Activated CD8-positive, alpha-beta T cell treated with anti-CD3 and anti-CD28 coated beads for 36 hours (primary cell): Measurements from ENCODE around the gene SHMT2. TPM values are rescaled to one million over a fixed set of nuclear protein-coding genes. Genes with fewer than 3 reads are reported as not detected.

Source experiments
- ATAC-seq: fragments of 200-7000 bp; cut with Tn5 transposase; one replicate; pipeline ENCODE4 v1.10.0; 2021; ENCODE audit warnings: mild to moderate bottlenecking, moderate library complexity
- CTCF ChIA-PET: fragments of 350-600 bp; sonication (Branson Sonifier 250); formaldehyde crosslinking; loops from one replicate; lab custom pipeline; 2021; ENCODE audit warnings: antibody characterized with exemption; lab: Charles Lee
- POLR2A ChIA-PET: fragments of 350-600 bp; sonication (Branson Sonifier 250); formaldehyde crosslinking; loops from one replicate; lab custom pipeline; 2021; ENCODE audit warnings: antibody characterized with exemption; lab: Charles Lee
- DNase-seq: peaks from one replicate; pipeline ENCODE4 v3.0.0-alpha.2; 2020
- H3K27ac Mint-ChIP-seq: one replicate; pipeline ENCODE4 v1.8.0; 2021; ENCODE audit warnings: mild to moderate bottlenecking, mixed read lengths
- H3K27me3 Mint-ChIP-seq: one replicate; pipeline ENCODE4 v1.8.0; 2021; ENCODE audit warnings: mixed read lengths
- H3K36me3 Mint-ChIP-seq: one replicate; pipeline ENCODE4 v1.8.0; 2021; ENCODE audit warnings: low read depth, mixed read lengths
- H3K4me1 Mint-ChIP-seq: one replicate; pipeline ENCODE4 v1.8.0; 2021; ENCODE audit warnings: low read depth, mixed read lengths
- H3K4me3 Mint-ChIP-seq: one replicate; pipeline ENCODE4 v1.8.0; 2021; ENCODE audit warnings: mild to moderate bottlenecking, moderate library complexity, mixed read lengths
- H3K9me3 Mint-ChIP-seq: one replicate; pipeline ENCODE4 v1.8.0; 2021; ENCODE audit warnings: mixed read lengths
- CTCF ChIP-seq: fragments of 200-600 bp; IDR thresholded peaks from one replicate; pipeline ENCODE4 v1.8.0; 2022; ENCODE audit warnings: antibody characterized with exemption, mild to moderate bottlenecking
- intact Hi-C: fragments of 100-400 bp; cut with micrococcal nuclease; formaldehyde crosslinking; loops from one replicate; pipeline ENCODE4 v1.10.0; 2022
- total RNA-seq, 2 experiments: library from RNA; stranded (reverse); gene quantifications; one replicate each; pipeline ENCODE4 v1.2.3, GENCODE V29; 2021

The SHMT2 gene
- total RNA-seq, 2 experiments from 2014 or later: 480 to 529 TPM

DNA sequence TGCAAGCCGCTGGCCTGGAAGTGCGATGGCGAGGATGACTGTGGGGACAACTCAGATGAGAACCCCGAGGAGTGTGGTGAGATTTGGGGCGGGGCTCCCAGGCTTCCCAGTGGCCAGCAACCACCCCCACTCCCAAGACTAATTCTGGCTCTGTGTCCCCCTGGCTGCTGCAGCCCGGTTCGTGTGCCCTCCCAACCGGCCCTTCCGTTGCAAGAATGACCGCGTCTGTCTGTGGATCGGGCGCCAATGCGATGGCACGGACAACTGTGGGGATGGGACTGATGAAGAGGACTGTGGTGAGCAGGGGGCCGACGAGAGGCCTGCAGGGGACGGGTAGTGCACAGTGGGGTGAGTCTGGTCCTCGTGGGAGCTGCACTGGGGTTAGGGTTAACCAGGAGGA, 25.1 kb upstream of the SHMT2 start:
- DNase-seq: no peak
- Mint-ChIP-seq H3K36me3 (no peaks in the 10 kb centered on the region), H3K4me3 (no peak overlapping the region), H3K27ac (no peak overlapping the region), H3K9me3 (no peaks in the 10 kb centered on the region), H3K27me3 (no peaks in the 10 kb centered on the region), H3K4me1 (no peaks in the 10 kb centered on the region)
- TF ChIP-seq CTCF: no peak
- intact Hi-C loops: no loop called here
- no peak for ATAC-seq
- POLR2A ChIA-PET: no interaction called here
- CTCF ChIA-PET: no interaction called here

GRCh38 chr12:57205186-57205585, 24.3 kb upstream of the SHMT2 start:
- Mint-ChIP-seq H3K9me3 (no peaks in the 10 kb centered on the region), H3K27ac (no peak overlapping the region), H3K4me1 (no peaks in the 10 kb centered on the region), H3K27me3 (no peaks in the 10 kb centered on the region), H3K36me3 (no peaks in the 10 kb centered on the region), H3K4me3 (no peak overlapping the region)
- no peak for TF ChIP-seq CTCF
- ATAC-seq: no peak
- intact Hi-C loops: no loop called here
- DNase-seq: no peak
- ChIA-PET CTCF (no interaction called here), POLR2A (no interaction called here)

- ChIA-PET POLR2A (no interaction called here), CTCF (interaction anchor here (1.6 kb wide), 1 partner anchor 23 kb away, joined by 4 read pairs; no protein-coding TSS in a partner anchor)
- no peak for DNase-seq
These were observed 23.6 kb upstream of the SHMT2 start for GRCh38 chr12:57205931-57206330.

DNA sequence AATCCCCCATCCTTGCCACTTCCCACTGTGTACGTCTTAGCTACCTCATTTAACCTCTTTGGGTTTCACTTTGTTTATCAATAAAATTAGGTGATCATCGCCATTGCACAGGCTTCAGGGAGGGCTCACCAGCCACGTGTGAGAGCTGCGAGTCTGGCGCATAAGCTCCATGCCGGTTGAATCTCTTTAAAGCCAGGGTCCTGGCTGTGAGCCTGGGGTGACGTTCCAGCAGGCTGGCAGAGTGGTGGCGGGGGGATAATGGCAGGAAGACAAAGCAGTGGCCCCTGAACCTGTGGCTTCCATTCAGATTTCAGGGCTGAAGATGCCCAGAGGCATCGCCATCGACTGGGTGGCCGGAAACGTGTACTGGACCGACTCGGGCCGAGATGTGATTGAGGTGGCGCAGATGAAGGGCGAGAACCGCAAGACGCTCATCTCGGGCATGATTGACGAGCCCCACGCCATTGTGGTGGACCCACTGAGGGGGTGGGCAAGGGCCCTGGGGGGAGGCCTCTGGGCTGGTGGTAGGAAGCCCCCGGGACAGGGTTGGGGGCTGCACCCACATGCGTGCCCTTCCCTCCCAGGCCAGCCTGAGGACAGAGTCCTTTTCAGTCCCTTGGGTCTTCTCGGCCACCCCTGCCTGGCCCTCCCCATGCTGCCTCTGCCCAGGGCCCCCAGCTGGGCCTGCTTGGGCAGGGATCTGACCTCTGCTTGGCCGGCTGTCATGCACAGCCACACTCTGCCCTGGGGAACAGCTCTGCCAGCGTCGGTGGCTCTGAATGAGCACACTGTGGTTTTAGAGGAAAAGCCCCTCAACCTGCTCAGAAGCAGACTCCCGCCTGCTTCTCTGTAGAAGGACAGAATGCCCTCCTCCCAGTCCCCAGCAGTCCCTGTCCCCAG, 21.5 kb upstream of the SHMT2 start:
- intact Hi-C loops: no loop called here
- ATAC-seq (no peak), DNase-seq (no peak)
- CTCF ChIA-PET: interaction anchor here (1.0 to 1.7 kb wide), 4 partner anchors 16 to 245 kb away, joined by 3 to 6 read pairs (median 4); no protein-coding TSS in a partner anchor
- no peak overlapping the region for H3K27ac Mint-ChIP-seq
- POLR2A ChIA-PET: no interaction called here
- H3K36me3 Mint-ChIP-seq: no peaks in the 10 kb centered on the region
- no peaks in the 10 kb centered on the region for H3K9me3 Mint-ChIP-seq
- no peaks in the 10 kb centered on the region for H3K4me1 Mint-ChIP-seq
- TF ChIP-seq CTCF: no peak
- H3K27me3 Mint-ChIP-seq: no peaks in the 10 kb centered on the region
- H3K4me3 Mint-ChIP-seq: no peak overlapping the region

More at GRCh38 chr12:57205931-57206330, 23.6 kb upstream of the SHMT2 start:
- intact Hi-C loops: no loop called here
- no peaks in the 10 kb centered on the region for H3K9me3 Mint-ChIP-seq
- no peaks in the 10 kb centered on the region for H3K4me1 Mint-ChIP-seq
- H3K27me3 Mint-ChIP-seq: no peaks in the 10 kb centered on the region
- H3K36me3 Mint-ChIP-seq: no peaks in the 10 kb centered on the region
- no peak overlapping the region for H3K4me3 Mint-ChIP-seq
- no peak overlapping the region for H3K27ac Mint-ChIP-seq
- ATAC-seq: no peak
- no peak for TF ChIP-seq CTCF

DNA sequence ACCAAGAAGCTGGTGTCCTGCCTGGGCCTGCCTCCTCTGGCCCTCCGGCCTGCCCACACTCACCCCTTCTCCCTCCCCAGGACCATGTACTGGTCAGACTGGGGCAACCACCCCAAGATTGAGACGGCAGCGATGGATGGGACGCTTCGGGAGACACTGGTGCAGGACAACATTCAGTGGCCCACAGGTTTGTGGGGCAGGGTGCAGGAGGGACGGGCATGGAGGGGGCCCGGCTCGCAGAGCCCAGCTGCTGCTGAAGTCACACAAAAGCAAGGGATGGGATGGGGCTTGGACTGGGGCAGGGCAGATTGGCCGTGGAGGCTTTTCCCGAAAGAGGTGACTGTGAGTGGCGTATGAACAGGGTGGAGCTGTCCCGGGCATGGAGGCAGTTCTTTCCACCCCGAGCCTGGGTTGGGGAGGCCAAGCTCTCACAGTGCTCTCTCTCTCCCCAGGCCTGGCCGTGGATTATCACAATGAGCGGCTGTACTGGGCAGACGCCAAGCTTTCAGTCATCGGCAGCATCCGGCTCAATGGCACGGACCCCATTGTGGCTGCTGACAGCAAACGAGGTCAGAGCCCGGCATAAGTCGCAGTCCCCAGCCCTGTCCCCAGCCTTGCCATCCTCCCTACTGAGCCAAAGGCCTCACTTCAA, 20.8 kb upstream of the SHMT2 start:
- TF ChIP-seq CTCF: no peak
- H3K36me3 Mint-ChIP-seq: no peaks in the 10 kb centered on the region
- ChIA-PET POLR2A (no interaction called here), CTCF (interaction anchor here (0.8 to 1.7 kb wide), 2 partner anchors 15 to 34 kb away, joined by 3 to 4 read pairs; no protein-coding TSS in a partner anchor)
- no peak overlapping the region for H3K4me3 Mint-ChIP-seq
- peaks cover 5% of the 10 kb centered on the region for H3K27me3 Mint-ChIP-seq
- H3K4me1 Mint-ChIP-seq: peaks cover 5% of the 10 kb centered on the region
- ATAC-seq (no peak), DNase-seq (no peak)
- H3K9me3 Mint-ChIP-seq: no peaks in the 10 kb centered on the region
- intact Hi-C loops: no loop called here
- H3K27ac Mint-ChIP-seq: no peak overlapping the region
